Neural progenitor cell (in vitro differentiated cells): ENCODE data around the gene AMACR. TPM values are rescaled to one million over a fixed set of nuclear protein-coding genes. Genes with fewer than 3 reads are reported as not detected.

Source experiments
- DNase-seq: peaks from one replicate; pipeline ENCODE4 v3.0.0-alpha.2; 2016; ENCODE audit warnings: low spot score
- H2AFZ ChIP-seq: fragments of 200-600 bp; sonication (generic); replicated peaks from 2 replicates; pipeline ENCODE4 v1.6.1; 2016; ENCODE audit warnings: antibody characterized with exemption
- H3F3A ChIP-seq: fragments of 200-600 bp; sonication (generic); 2 replicates; pipeline ENCODE4 v1.6.1; 2016; ENCODE audit warnings: antibody characterized with exemption, low read depth
- H3K27ac ChIP-seq: fragments of 200-600 bp; sonication (generic); 2 replicates; pipeline ENCODE4 v1.5.1; 2016; ENCODE audit warnings: mild to moderate bottlenecking
- H3K27me3 ChIP-seq: fragments of 200-600 bp; sonication (generic); 2 replicates; pipeline ENCODE4 v1.6.1; 2016; ENCODE audit warnings: mild to moderate bottlenecking, moderate library complexity
- H3K36me3 ChIP-seq: fragments of 200-600 bp; sonication (generic); 2 replicates; pipeline ENCODE4 v1.5.1; 2016
- H3K4me1 ChIP-seq: fragments of 200-600 bp; sonication (generic); 2 replicates; pipeline ENCODE4 v1.6.1; 2016; ENCODE audit warnings: mixed run types
- H3K4me2 ChIP-seq: fragments of 200-600 bp; sonication (generic); 2 replicates; pipeline ENCODE4 v1.6.1; 2016
- H3K4me3 ChIP-seq: fragments of 200-600 bp; sonication (generic); 2 replicates; pipeline ENCODE4 v1.5.1; 2016
- H3K79me2 ChIP-seq: fragments of 200-600 bp; sonication (generic); 2 replicates; pipeline ENCODE4 v1.6.1; 2016; ENCODE audit warnings: low read depth
- H3K9ac ChIP-seq: fragments of 200-600 bp; sonication (generic); 2 replicates; pipeline ENCODE4 v1.6.1; 2016
- H3K9me3 ChIP-seq: fragments of 200-600 bp; sonication (generic); 2 replicates; pipeline ENCODE4 v1.5.1; 2016; ENCODE audit warnings: low read depth
- H4K20me1 ChIP-seq: fragments of 200-600 bp; sonication (generic); 2 replicates; pipeline ENCODE4 v1.6.1; 2016; ENCODE audit warnings: low read depth
- H3K27ac Mint-ChIP-seq: 3 replicates; pipeline ENCODE4 v1.8.0; 2021; ENCODE audit warnings: mixed read lengths
- H3K27me3 Mint-ChIP-seq: 2 replicates; pipeline ENCODE4 v1.8.0; 2022; ENCODE audit warnings: low read depth, mild to moderate bottlenecking, inconsistent platforms, moderate library complexity, mixed read lengths; ENCODE audit not compliant: insufficient read depth
- H3K36me3 Mint-ChIP-seq: 3 replicates; pipeline ENCODE4 v1.8.0; 2021; ENCODE audit warnings: mixed read lengths
- H3K4me1 Mint-ChIP-seq: 3 replicates; pipeline ENCODE4 v1.8.0; 2021; ENCODE audit warnings: mixed read lengths
- H3K4me3 Mint-ChIP-seq: 3 replicates; pipeline ENCODE4 v1.8.0; 2021; ENCODE audit warnings: mild to moderate bottlenecking, moderate library complexity, mixed read lengths
- H3K9me3 Mint-ChIP-seq: 3 replicates; pipeline ENCODE4 v1.8.0; 2020; ENCODE audit warnings: mixed read lengths
- EZH2 ChIP-seq: fragments of 200-600 bp; sonication (generic); IDR thresholded peaks from 2 replicates; pipeline ENCODE4 v1.6.1; 2017; ENCODE audit warnings: antibody characterized with exemption, mild to moderate bottlenecking, moderate library complexity
- EZH2phosphoT487 ChIP-seq: fragments of 200-600 bp; sonication (generic); IDR thresholded peaks from 2 replicates; pipeline ENCODE4 v1.6.1; 2017; ENCODE audit warnings: antibody characterized with exemption
- total RNA-seq: library from RNA; depleted of rRNA; stranded (reverse); fragments of >200 nt; gene quantifications from 2 replicates; pipeline ENCODE4 v1.2.3, GENCODE V29; 2015; ENCODE audit warnings: low replicate concordance
- TF ChIP-seq, protein P1 (sequence below): fragments of 200-600 bp; sonication (generic); IDR thresholded peaks from 2 replicates; pipeline ENCODE4 v1.5.1; 2017; ENCODE audit warnings: antibody characterized with exemption, mild to moderate bottlenecking

The AMACR gene
- total RNA-seq, 1 donor from 2014 or later = 14.9 TPM

DNA sequence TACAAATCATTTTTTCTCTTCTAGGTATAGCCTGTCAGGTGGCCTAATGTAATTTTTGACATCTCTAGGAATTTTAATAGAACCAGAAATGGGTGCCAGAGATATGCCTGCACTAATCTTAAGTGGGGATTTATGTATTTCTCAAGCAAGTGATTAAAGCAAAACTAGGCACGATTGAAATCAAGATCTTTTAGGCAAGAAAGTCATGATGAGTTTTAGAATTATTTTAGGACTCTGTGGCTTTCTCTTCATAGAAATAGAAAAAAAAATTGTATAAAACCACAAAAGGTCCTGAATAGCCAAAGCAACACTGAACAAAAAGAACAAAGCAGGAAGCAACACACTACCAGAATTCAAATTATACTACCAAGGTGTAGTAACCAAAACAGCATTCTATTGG lies 952 bp upstream of the AMACR start:
- TF ChIP-seq, protein P1, sequence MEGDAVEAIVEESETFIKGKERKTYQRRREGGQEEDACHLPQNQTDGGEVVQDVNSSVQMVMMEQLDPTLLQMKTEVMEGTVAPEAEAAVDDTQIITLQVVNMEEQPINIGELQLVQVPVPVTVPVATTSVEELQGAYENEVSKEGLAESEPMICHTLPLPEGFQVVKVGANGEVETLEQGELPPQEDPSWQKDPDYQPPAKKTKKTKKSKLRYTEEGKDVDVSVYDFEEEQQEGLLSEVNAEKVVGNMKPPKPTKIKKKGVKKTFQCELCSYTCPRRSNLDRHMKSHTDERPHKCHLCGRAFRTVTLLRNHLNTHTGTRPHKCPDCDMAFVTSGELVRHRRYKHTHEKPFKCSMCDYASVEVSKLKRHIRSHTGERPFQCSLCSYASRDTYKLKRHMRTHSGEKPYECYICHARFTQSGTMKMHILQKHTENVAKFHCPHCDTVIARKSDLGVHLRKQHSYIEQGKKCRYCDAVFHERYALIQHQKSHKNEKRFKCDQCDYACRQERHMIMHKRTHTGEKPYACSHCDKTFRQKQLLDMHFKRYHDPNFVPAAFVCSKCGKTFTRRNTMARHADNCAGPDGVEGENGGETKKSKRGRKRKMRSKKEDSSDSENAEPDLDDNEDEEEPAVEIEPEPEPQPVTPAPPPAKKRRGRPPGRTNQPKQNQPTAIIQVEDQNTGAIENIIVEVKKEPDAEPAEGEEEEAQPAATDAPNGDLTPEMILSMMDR = no peak
- TF ChIP-seq EZH2phosphoT487 = no peak
- TF ChIP-seq EZH2 = no peak
- H3F3A ChIP-seq = peaks cover 19% of the 10 kb centered on the region
- H3K27ac ChIP-seq = peak overlapping the region; percentile 93
- no peak overlapping the region for H3K9ac ChIP-seq
- no peaks in the 10 kb centered on the region for H3K36me3 ChIP-seq
- Mint-ChIP-seq H3K4me3 (peak overlapping the region; percentile 95), H3K27me3 (peaks cover 2% of the 10 kb centered on the region), H3K4me1 (peaks cover 39% of the 10 kb centered on the region), H3K36me3 (peaks cover 7% of the 10 kb centered on the region), H3K9me3 (no peaks in the 10 kb centered on the region), H3K27ac (peak overlapping the region; percentile 98)
- H3K4me2 ChIP-seq = peak overlapping the region; percentile 92
- H3K79me2 ChIP-seq = peaks cover 15% of the 10 kb centered on the region
- no peak for DNase-seq
- no peaks in the 10 kb centered on the region for H4K20me1 ChIP-seq
- H3K4me3 ChIP-seq = peak overlapping the region; percentile 70
- peaks cover 26% of the 10 kb centered on the region for H3K4me1 ChIP-seq
- peak overlapping the region; percentile 66 for H2AFZ ChIP-seq
- H3K27me3 ChIP-seq = no peaks in the 10 kb centered on the region
- H3K9me3 ChIP-seq = no peaks in the 10 kb centered on the region

DNA sequence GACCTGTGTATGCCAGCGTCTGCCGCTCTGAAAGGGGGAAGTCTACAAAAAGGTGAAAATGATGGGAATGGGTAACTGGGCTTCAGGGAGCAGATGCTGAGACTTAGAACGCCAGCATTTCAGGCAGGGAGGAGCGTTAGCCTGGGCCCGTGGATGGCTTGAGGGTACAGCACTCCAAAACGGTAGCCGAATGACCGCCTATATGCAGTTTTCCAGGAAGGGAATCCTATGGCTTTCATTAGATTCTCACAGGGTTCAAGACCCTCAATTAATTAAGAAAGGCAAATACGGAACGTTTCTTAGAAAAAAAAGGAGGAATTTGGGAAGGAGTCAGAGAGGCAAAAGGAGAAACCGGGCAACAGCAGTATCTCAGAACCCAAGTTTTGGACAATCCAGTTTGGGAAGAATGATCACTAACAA lies 639 bp downstream of the AMACR start:
- peaks cover 51% of the 10 kb centered on the region for H3K4me1 Mint-ChIP-seq
- H2AFZ ChIP-seq = peak overlapping the region; percentile 84
- H3K9me3 ChIP-seq = no peaks in the 10 kb centered on the region
- H3K4me1 ChIP-seq = peaks cover 31% of the 10 kb centered on the region
- H3F3A ChIP-seq = peaks cover 19% of the 10 kb centered on the region
- H3K27me3 ChIP-seq = no peaks in the 10 kb centered on the region
- peak overlapping the region; percentile 39 for H3K27ac Mint-ChIP-seq
- peak overlapping the region; percentile 35 for H3K9ac ChIP-seq
- peak overlapping the region; percentile 76 for H3K27ac ChIP-seq
- no peaks in the 10 kb centered on the region for H3K36me3 ChIP-seq
- peak; percentile 30 for DNase-seq
- no peaks in the 10 kb centered on the region for H4K20me1 ChIP-seq
- H3K4me3 ChIP-seq = peak overlapping the region; percentile 70
- H3K27me3 Mint-ChIP-seq = peaks cover 2% of the 10 kb centered on the region
- H3K36me3 Mint-ChIP-seq = peaks cover 10% of the 10 kb centered on the region
- H3K79me2 ChIP-seq = peaks cover 15% of the 10 kb centered on the region
- H3K9me3 Mint-ChIP-seq = no peaks in the 10 kb centered on the region
- H3K4me2 ChIP-seq = peak overlapping the region; percentile 92
- H3K4me3 Mint-ChIP-seq = peak overlapping the region; percentile 95
- no peak for TF ChIP-seq EZH2
- no peak for TF ChIP-seq EZH2phosphoT487
- TF ChIP-seq, protein P1 = no peak

DNA sequence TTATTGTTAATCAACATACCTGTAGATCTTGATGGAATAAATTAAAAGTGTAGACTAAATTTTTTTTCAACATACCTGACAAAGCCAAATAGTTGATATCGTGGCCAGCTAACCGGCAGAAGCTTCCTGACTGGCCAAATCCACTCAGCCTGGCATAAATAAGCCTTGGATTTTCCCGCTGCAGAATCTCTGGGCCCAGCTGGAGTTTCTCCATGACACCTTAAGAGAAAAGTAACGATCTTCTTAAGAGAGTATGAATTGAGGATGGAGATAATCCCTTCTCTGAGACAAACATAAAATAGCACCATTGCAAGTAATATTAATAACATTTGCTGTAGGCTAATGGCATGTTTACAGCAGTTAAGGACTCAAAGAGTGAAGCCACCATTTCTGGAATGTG lies 2.2 kb downstream of the AMACR start:
- Histone ChIP-seq H4K20me1 (no peaks in the 10 kb centered on the region), H3K4me2 (peak overlapping the region; percentile 92), H3K9ac (no peak overlapping the region), H3K79me2 (peaks cover 15% of the 10 kb centered on the region), H3K4me3 (no peak overlapping the region), H3K4me1 (peaks cover 39% of the 10 kb centered on the region), H3F3A (peaks cover 19% of the 10 kb centered on the region), H3K9me3 (no peaks in the 10 kb centered on the region), H3K36me3 (no peaks in the 10 kb centered on the region), H3K27me3 (no peaks in the 10 kb centered on the region), H2AFZ (no peak overlapping the region), H3K27ac (no peak overlapping the region)
- Mint-ChIP-seq H3K4me1 (peaks cover 63% of the 10 kb centered on the region), H3K27me3 (no peaks in the 10 kb centered on the region), H3K36me3 (peaks cover 10% of the 10 kb centered on the region), H3K27ac (no peak overlapping the region), H3K4me3 (peak overlapping the region; percentile 46), H3K9me3 (no peaks in the 10 kb centered on the region)
- TF ChIP-seq EZH2phosphoT487 (no peak), EZH2 (no peak)
- TF ChIP-seq, protein P1 = no peak
- DNase-seq = no peak
